Fibroblast of lung (primary cell): Measurements from ENCODE around the gene HIVEP3.

Source experiments
- EZH2 ChIP-seq: IDR thresholded peaks from 2 replicates; pipeline ENCODE4 v1.5.1; 2012; ENCODE audit warnings: low read length, control low read depth, mild to moderate bottlenecking; ENCODE audit errors: missing control alignments
- TF ChIP-seq, protein P1 (sequence below), 2 donors: IDR thresholded peaks in 1 of 2; conservative IDR thresholded peaks in 1 of 2; 1 replicate in 1 of 2; 2 replicates in 1 of 2; pipeline ENCODE4 v1.5.1; 2011 to 2012; ENCODE audit warnings: low read length in 2 of 2, control low read depth in 1 of 2, inconsistent platforms in 1 of 2, low read depth in 1 of 2, mild to moderate bottlenecking in 1 of 2

GRCh38 chr1:41741244-41741643 is 177.5 kb downstream of the HIVEP3 start:
- TF ChIP-seq, protein P1, sequence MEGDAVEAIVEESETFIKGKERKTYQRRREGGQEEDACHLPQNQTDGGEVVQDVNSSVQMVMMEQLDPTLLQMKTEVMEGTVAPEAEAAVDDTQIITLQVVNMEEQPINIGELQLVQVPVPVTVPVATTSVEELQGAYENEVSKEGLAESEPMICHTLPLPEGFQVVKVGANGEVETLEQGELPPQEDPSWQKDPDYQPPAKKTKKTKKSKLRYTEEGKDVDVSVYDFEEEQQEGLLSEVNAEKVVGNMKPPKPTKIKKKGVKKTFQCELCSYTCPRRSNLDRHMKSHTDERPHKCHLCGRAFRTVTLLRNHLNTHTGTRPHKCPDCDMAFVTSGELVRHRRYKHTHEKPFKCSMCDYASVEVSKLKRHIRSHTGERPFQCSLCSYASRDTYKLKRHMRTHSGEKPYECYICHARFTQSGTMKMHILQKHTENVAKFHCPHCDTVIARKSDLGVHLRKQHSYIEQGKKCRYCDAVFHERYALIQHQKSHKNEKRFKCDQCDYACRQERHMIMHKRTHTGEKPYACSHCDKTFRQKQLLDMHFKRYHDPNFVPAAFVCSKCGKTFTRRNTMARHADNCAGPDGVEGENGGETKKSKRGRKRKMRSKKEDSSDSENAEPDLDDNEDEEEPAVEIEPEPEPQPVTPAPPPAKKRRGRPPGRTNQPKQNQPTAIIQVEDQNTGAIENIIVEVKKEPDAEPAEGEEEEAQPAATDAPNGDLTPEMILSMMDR (conservative IDR thresholded peaks at IDR 0.05 in 1 of 2, IDR thresholded peaks at IDR 0.05 in 1 of 2; ENCODE audit: low read depth in 1 of 2, low read length in 2 of 2), result no peak
- TF ChIP-seq EZH2, result no peak
